Cardiac fibroblast (primary cell): ENCODE results near the gene MTUS2.

Source experiments
- DNase-seq, 2 donors: peaks; one replicate each; pipeline versions ENCODE4 v3.0.0 to v3.0.0-alpha.2; 2010; ENCODE audit warnings: low read depth in 2 of 2
- H3K4me3 ChIP-seq, 2 donors: replicated peaks in 1 of 2; 1 replicate in 1 of 2; 2 replicates in 1 of 2; pipeline ENCODE4 v1.5.1; 2011; ENCODE audit warnings: low read depth in 2 of 2, low read length in 2 of 2, mild to moderate bottlenecking in 2 of 2, moderate library complexity in 1 of 2
- TF ChIP-seq, protein P1 (sequence below): IDR thresholded peaks from one replicate; pipeline ENCODE4 v1.5.1; 2011; ENCODE audit warnings: low read depth, mild to moderate bottlenecking, low read length, inconsistent platforms

Gene MTUS2

DNA sequence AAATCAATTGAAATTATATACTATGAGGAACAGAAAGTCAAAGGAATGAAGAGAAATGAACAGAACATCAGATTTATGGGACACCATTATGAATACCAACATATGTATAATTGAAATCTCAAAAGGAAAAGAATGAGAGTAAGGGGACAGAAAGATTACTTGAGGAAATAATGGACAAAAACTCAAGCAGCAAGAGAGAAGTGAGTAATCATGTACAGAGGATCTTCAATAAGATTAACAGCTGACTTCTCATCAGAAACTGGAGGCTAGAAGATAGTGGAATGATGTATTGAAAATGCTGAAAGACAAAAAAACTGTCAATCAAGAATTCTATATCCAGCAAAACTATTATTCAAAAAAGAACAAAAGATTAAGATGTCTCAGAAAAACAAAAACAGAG, 10.4 kb downstream of the MTUS2 start:
- TF ChIP-seq, protein P1, sequence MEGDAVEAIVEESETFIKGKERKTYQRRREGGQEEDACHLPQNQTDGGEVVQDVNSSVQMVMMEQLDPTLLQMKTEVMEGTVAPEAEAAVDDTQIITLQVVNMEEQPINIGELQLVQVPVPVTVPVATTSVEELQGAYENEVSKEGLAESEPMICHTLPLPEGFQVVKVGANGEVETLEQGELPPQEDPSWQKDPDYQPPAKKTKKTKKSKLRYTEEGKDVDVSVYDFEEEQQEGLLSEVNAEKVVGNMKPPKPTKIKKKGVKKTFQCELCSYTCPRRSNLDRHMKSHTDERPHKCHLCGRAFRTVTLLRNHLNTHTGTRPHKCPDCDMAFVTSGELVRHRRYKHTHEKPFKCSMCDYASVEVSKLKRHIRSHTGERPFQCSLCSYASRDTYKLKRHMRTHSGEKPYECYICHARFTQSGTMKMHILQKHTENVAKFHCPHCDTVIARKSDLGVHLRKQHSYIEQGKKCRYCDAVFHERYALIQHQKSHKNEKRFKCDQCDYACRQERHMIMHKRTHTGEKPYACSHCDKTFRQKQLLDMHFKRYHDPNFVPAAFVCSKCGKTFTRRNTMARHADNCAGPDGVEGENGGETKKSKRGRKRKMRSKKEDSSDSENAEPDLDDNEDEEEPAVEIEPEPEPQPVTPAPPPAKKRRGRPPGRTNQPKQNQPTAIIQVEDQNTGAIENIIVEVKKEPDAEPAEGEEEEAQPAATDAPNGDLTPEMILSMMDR = no peak
- no peak overlapping the region for H3K4me3 ChIP-seq
- no peak for DNase-seq

DNA sequence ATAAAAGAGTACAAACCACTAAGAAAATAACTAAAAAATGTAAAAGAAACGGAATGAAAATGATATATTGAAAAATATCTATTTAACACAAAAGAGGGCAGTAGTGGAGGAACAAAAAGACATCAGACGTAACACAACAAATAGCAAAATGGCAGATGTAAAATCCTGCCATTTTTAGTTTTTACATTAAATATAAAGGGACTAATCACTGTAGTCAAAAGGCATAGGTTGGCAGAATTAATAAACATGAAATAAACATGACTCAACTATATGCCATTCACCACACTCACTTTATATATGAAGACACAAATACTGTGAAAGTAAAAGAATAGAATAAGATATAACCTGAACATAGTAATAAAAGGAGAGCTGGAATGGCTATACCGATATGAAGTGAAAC, 11.0 kb downstream of the MTUS2 start:
- TF ChIP-seq, protein P1 = no peak
- H3K4me3 ChIP-seq = no peak overlapping the region
- no peak for DNase-seq

DNA sequence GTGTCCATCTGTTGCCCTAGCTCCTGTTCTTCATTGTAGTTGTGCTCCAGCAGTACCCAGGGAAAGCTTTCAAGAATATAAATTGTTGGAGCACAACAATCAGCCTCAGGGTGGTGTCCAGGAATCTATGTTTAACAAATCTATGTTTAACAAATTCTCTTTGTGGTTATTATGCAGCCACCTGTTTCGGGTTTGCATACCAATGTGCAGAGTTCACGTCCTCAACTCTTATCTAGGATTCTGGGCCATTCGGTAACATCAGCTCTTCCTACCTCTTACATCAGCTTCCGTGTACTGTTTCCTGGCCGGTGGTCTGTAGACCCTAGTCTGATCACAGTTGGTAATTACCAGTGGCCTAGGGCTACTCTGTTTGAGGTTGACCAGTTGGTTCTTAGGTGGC, 17.0 kb downstream of the MTUS2 start:
- TF ChIP-seq, protein P1 = no peak
- DNase-seq = no peak
- H3K4me3 ChIP-seq = no peak overlapping the region

DNA sequence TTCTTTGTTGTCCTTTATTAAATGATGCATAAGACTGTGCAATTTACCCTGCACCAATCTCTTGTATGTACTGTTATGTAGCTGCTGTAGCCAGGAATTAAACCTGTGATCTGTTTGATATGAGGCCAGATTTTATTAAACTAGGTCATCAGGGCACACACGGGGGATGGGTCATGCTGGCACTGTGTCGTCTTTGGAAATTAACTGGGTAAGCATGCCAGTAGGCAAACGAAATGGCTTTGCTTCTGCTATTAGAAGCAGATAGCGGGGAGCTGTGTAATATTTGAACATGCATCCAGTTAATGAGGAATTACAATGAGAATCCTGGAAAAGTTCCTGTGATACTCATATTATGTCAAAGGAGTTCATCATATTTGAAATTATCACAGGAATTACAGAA, 23.5 kb downstream of the MTUS2 start:
- TF ChIP-seq, protein P1 = no peak
- H3K4me3 ChIP-seq = no peak overlapping the region
- no peak for DNase-seq

DNA sequence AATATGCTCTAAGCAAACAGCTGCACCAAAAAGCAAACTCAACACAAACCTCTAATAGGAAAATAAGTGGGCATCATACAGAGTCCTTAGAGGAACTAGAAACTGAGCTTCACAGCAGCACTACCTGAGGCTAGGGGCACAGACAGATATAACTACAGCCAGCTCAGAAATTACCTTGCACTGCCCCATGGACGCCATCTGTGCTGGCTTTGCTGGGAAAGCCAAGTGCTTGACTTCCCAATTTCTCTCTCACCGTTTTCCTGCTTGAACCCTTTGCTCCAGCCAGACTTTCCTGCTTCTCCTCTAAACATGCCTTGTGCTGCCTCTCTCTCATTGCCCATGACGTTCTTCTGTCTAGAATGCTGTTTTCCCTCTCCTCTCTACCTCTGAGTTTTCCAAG, 29.3 kb downstream of the MTUS2 start:
- no peak for DNase-seq
- H3K4me3 ChIP-seq = no peak overlapping the region
- TF ChIP-seq, protein P1 = no peak

DNA sequence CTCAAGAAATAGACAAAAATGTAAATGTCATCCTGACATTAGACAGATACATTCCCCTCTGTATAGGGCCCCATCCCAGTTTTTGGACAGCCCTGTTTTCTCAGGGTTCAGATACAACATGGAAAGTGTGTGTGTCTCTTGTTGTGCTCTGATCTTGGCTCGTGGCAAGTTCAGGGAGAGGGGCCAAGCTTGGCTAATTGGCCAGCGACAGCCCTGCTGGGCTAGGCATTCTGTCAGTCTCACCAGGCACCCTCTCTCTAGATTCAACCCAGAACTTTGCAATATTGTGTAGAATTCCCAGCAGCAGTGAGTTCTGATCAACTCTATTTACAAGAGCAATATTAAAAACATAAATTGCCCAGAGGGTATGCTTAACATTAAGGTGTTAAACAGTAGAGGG, 30.1 kb downstream of the MTUS2 start:
- no peak overlapping the region for H3K4me3 ChIP-seq
- DNase-seq = no peak
- TF ChIP-seq, protein P1 = no peak

DNA sequence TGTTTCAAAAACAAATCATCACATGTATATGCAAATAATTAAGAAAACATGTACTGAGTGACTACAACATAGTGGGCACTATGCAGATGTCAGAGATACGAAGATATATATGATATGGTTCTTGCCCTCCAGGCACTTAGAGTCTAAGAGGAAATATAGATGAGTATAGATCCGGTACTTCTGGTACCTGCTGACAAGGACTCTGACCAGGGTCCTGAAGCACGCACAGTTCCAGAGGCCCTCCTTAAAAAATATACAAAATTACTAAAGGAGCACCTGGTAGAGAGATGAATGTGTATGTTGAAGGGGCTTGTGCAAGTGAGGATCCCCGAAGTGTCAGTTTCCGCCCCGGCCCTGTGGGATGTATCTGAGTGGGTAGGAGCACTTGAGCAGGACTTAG, 31.3 kb downstream of the MTUS2 start:
- H3K4me3 ChIP-seq = no peak overlapping the region
- no peak for DNase-seq
- TF ChIP-seq, protein P1 = no peak
